SH-SY5Y (cell line): ENCODE data around the gene PRIM2.

Experiments
- GATA2 ChIP-seq: IDR thresholded peaks from 2 replicates; pipeline ENCODE4 v1.6.1; 2011; ENCODE audit warnings: mild to moderate bottlenecking, low read depth, low read length
- GATA3 ChIP-seq: IDR thresholded peaks from 2 replicates; pipeline ENCODE4 v1.6.1; 2011; ENCODE audit warnings: low read depth, mild to moderate bottlenecking, low read length, moderate library complexity

DNA sequence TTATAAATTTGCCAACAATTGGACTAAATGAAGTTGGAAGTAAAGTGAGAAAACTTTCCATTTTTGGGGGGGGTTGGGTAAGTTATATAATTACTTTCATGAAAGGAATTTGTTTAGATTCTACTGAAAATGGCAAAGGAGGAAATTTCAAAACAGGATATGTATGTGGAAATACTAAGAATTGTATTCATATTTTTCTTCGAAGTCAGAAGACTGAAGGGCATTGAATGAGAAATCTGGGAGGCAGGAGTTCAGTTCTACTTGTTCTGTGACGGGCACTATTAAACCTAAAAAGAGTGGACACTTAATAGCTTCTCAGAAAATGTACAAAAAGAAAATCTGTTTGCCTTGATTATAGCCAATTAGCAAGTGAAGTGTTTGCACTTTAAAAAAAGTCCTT lies 114.7 kb downstream of the PRIM2 start:
- no peak for TF ChIP-seq GATA2
- TF ChIP-seq GATA3, result no peak
